Neural cell (in vitro differentiated cells): ENCODE measurements around the gene SDK1.

Source experiments
- MXI1 ChIP-seq: fragments of 450-650 bp; conservative IDR thresholded peaks from 2 replicates; pipeline ENCODE4 v1.6.1; 2014; ENCODE audit warnings: antibody characterized with exemption, mild to moderate bottlenecking; ENCODE audit not compliant: poor library complexity, severe bottlenecking
- POLR2AphosphoS5 ChIP-seq: IDR thresholded peaks from 2 replicates; pipeline ENCODE4 v1.6.1; 2012
- TF ChIP-seq, protein P1 (sequence below): fragments of 450-650 bp; IDR thresholded peaks from 2 replicates; pipeline ENCODE4 v1.5.1; 2014; ENCODE audit warnings: antibody characterized with exemption, mild to moderate bottlenecking, moderate library complexity; ENCODE audit not compliant: poor library complexity, severe bottlenecking

DNA sequence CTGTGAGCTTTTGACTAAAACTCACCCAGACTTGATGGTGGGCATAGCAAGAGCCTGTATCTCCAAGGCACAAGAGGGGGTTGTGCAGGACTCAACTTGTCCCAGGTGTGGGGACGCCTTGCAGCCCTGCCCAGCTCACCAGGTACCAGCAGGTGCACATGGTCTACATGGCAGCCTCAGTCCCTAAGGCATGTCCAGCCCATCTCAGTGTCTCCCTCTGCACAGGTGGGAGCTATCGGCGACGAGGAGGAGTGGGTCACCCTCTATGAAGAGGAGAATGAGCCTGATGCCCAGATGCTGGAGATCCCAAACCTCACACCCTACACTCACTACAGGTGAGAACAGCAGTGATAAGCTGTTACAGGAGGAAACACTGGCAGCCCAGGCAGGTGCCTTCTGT, 809.4 kb downstream of the SDK1 start:
- TF ChIP-seq, protein P1, sequence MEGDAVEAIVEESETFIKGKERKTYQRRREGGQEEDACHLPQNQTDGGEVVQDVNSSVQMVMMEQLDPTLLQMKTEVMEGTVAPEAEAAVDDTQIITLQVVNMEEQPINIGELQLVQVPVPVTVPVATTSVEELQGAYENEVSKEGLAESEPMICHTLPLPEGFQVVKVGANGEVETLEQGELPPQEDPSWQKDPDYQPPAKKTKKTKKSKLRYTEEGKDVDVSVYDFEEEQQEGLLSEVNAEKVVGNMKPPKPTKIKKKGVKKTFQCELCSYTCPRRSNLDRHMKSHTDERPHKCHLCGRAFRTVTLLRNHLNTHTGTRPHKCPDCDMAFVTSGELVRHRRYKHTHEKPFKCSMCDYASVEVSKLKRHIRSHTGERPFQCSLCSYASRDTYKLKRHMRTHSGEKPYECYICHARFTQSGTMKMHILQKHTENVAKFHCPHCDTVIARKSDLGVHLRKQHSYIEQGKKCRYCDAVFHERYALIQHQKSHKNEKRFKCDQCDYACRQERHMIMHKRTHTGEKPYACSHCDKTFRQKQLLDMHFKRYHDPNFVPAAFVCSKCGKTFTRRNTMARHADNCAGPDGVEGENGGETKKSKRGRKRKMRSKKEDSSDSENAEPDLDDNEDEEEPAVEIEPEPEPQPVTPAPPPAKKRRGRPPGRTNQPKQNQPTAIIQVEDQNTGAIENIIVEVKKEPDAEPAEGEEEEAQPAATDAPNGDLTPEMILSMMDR, result no peak
- TF ChIP-seq POLR2AphosphoS5 (no peak), MXI1 (no peak)
